GM23338 (cell line): ENCODE results near the gene TBCE.

Experiments
- CREB1 ChIP-seq: fragments of 250-450 bp; sonication (Bioruptor Pico); IDR thresholded peaks from 2 replicates; pipeline ENCODE4 v1.5.0; 2020; ENCODE audit warnings: low read depth, mild to moderate bottlenecking, moderate library complexity
- EZH2 ChIP-seq: fragments of 200-600 bp; sonication (generic); IDR thresholded peaks from one replicate; pipeline ENCODE4 v1.8.0; 2017; ENCODE audit warnings: antibody characterized with exemption, mild to moderate bottlenecking, low read depth; ENCODE audit not compliant: unreplicated experiment
- EZH2phosphoT487 ChIP-seq: fragments of 200-600 bp; sonication (generic); IDR thresholded peaks from one replicate; pipeline ENCODE4 v1.8.1; 2018; ENCODE audit warnings: antibody characterized with exemption; ENCODE audit not compliant: unreplicated experiment
- NANOG ChIP-seq: IDR thresholded peaks from 2 replicates; pipeline ENCODE4 v1.6.1; 2016; ENCODE audit warnings: antibody characterized with exemption, borderline replicate concordance
- POLR2AphosphoS5 ChIP-seq: IDR thresholded peaks from 2 replicates; pipeline ENCODE4 v1.6.1; 2016; ENCODE audit warnings: antibody characterized with exemption, low read depth
- STAT1 ChIP-seq: IDR thresholded peaks from one replicate; pipeline ENCODE4 v1.6.1; 2016; ENCODE audit warnings: antibody characterized with exemption; ENCODE audit not compliant: unreplicated experiment
- TF ChIP-seq, protein P1 (sequence below): IDR thresholded peaks from one replicate; pipeline ENCODE4 v1.6.1; 2018; ENCODE audit warnings: antibody characterized with exemption; ENCODE audit not compliant: unreplicated experiment
- TF ChIP-seq, protein P2 (sequence below), 2 experiments: fragments of 200-600 bp in 1 of 2; sonication (generic) in 1 of 2; conservative IDR thresholded peaks; 2 replicates each; pipeline versions ENCODE4 v1.5.1 to v1.6.1; 2016 to 2017; ENCODE audit warnings: antibody characterized with exemption in 2 of 2, low read depth in 2 of 2, mild to moderate bottlenecking in 2 of 2, moderate library complexity in 1 of 2
- TF ChIP-seq, protein P3 (sequence below): IDR thresholded peaks from 2 replicates; pipeline ENCODE4 v1.6.1; 2016; ENCODE audit warnings: antibody characterized with exemption

DNA sequence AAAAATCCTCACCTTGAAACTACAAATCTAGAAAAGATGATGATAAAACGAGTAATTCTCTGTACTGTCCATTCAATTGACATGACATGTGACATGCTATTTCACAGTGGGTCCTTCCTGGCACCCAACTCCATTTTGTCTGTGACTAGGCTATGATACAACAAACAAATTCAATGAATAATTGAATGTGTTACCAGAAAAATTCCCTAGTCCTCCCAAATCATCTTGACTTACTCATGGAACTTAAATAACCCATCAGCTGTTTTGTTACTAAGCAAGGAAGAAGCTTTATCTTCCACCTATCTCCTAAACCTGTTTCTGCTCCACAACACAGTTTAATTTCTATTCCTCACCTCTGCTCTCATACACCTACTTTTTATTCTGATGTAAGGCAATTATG is 106.6 kb downstream of the TBCE start:
- TF ChIP-seq, protein P1, sequence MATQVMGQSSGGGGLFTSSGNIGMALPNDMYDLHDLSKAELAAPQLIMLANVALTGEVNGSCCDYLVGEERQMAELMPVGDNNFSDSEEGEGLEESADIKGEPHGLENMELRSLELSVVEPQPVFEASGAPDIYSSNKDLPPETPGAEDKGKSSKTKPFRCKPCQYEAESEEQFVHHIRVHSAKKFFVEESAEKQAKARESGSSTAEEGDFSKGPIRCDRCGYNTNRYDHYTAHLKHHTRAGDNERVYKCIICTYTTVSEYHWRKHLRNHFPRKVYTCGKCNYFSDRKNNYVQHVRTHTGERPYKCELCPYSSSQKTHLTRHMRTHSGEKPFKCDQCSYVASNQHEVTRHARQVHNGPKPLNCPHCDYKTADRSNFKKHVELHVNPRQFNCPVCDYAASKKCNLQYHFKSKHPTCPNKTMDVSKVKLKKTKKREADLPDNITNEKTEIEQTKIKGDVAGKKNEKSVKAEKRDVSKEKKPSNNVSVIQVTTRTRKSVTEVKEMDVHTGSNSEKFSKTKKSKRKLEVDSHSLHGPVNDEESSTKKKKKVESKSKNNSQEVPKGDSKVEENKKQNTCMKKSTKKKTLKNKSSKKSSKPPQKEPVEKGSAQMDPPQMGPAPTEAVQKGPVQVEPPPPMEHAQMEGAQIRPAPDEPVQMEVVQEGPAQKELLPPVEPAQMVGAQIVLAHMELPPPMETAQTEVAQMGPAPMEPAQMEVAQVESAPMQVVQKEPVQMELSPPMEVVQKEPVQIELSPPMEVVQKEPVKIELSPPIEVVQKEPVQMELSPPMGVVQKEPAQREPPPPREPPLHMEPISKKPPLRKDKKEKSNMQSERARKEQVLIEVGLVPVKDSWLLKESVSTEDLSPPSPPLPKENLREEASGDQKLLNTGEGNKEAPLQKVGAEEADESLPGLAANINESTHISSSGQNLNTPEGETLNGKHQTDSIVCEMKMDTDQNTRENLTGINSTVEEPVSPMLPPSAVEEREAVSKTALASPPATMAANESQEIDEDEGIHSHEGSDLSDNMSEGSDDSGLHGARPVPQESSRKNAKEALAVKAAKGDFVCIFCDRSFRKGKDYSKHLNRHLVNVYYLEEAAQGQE: no peak
- TF ChIP-seq POLR2AphosphoS5 (no peak), CREB1 (CRISPR knock-in tag) (no peak), NANOG (no peak), STAT1 (no peak), EZH2phosphoT487 (no peak), EZH2 (no peak)
- TF ChIP-seq, protein P2, sequence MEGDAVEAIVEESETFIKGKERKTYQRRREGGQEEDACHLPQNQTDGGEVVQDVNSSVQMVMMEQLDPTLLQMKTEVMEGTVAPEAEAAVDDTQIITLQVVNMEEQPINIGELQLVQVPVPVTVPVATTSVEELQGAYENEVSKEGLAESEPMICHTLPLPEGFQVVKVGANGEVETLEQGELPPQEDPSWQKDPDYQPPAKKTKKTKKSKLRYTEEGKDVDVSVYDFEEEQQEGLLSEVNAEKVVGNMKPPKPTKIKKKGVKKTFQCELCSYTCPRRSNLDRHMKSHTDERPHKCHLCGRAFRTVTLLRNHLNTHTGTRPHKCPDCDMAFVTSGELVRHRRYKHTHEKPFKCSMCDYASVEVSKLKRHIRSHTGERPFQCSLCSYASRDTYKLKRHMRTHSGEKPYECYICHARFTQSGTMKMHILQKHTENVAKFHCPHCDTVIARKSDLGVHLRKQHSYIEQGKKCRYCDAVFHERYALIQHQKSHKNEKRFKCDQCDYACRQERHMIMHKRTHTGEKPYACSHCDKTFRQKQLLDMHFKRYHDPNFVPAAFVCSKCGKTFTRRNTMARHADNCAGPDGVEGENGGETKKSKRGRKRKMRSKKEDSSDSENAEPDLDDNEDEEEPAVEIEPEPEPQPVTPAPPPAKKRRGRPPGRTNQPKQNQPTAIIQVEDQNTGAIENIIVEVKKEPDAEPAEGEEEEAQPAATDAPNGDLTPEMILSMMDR (conservative IDR thresholded peaks at IDR 0.05; ENCODE audit: low read depth in 2 of 2): no peak
- TF ChIP-seq, protein P3, sequence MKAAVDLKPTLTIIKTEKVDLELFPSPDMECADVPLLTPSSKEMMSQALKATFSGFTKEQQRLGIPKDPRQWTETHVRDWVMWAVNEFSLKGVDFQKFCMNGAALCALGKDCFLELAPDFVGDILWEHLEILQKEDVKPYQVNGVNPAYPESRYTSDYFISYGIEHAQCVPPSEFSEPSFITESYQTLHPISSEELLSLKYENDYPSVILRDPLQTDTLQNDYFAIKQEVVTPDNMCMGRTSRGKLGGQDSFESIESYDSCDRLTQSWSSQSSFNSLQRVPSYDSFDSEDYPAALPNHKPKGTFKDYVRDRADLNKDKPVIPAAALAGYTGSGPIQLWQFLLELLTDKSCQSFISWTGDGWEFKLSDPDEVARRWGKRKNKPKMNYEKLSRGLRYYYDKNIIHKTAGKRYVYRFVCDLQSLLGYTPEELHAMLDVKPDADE: no peak
